ENCODE results near the gene MITD1.

Gene MITD1

GRCh38 chr2:99184811-99185210, 4.0 kb upstream of the MITD1 start:
- no peak for DNase-seq (ENCODE audit: extremely low read depth, insufficient read length)
- Histone ChIP-seq H3K4me3 (replicated peaks; ENCODE audit: low read depth, low read length) (no peak overlapping the region), H3K36me3 (ENCODE audit: control insufficient read depth, insufficient read depth, low read length) (peaks cover 1% of the 10 kb centered on the region), H3K27me3 (replicated peaks; ENCODE audit: control insufficient read depth, insufficient read depth, low read length) (no peaks in the 10 kb centered on the region)
- TF ChIP-seq CTCF (IDR thresholded peaks at IDR 0.05; ENCODE audit: insufficient read depth, low read length, poor library complexity, severe bottlenecking): no peak

GRCh38 chr2:99183025-99183424, 2.2 kb upstream of the MITD1 start:
- TF ChIP-seq CTCF (IDR thresholded peaks at IDR 0.05; ENCODE audit: insufficient read depth, low read length, poor library complexity, severe bottlenecking): no peak
- DNase-seq (ENCODE audit: extremely low read depth, insufficient read length): no peak
- Histone ChIP-seq H3K36me3 (ENCODE audit: control insufficient read depth, insufficient read depth, low read length) (peaks cover 1% of the 10 kb centered on the region), H3K4me3 (replicated peaks; ENCODE audit: low read depth, low read length) (no peak overlapping the region), H3K27me3 (replicated peaks; ENCODE audit: control insufficient read depth, insufficient read depth, low read length) (no peaks in the 10 kb centered on the region)

GRCh38 chr2:99181624-99182000, 754 bp upstream of the MITD1 start:
- no peak for TF ChIP-seq CTCF (IDR thresholded peaks at IDR 0.05; ENCODE audit: insufficient read depth, low read length, poor library complexity, severe bottlenecking)

GRCh38 chr2:99171377-99172140, 9.3 kb downstream of the MITD1 start:
- no peaks in the 10 kb centered on the region for H3K27me3 ChIP-seq (replicated peaks; ENCODE audit: control insufficient read depth, insufficient read depth, low read length)
- H3K36me3 ChIP-seq (ENCODE audit: control insufficient read depth, insufficient read depth, low read length): peaks cover 7% of the 10 kb centered on the region
- no peak overlapping the region for H3K4me3 ChIP-seq (replicated peaks; ENCODE audit: low read depth, low read length)
- no peak for TF ChIP-seq CTCF (IDR thresholded peaks at IDR 0.05; ENCODE audit: insufficient read depth, low read length, poor library complexity, severe bottlenecking)
- no peak for DNase-seq (ENCODE audit: extremely low read depth, insufficient read length)

More at GRCh38 chr2:99181624-99182000, 754 bp upstream of the MITD1 start:
- Histone ChIP-seq H3K4me3 (replicated peaks; ENCODE audit: low read depth, low read length) (peak overlapping the region; percentile 99), H3K36me3 (ENCODE audit: control insufficient read depth, insufficient read depth, low read length) (no peaks in the 10 kb centered on the region), H3K27me3 (replicated peaks; ENCODE audit: control insufficient read depth, insufficient read depth, low read length) (no peaks in the 10 kb centered on the region)
- no peak for DNase-seq (ENCODE audit: extremely low read depth, insufficient read length)

GRCh38 chr2:99169534-99169933, 11.3 kb downstream of the MITD1 start:
- H3K27me3 ChIP-seq (replicated peaks; ENCODE audit: control insufficient read depth, insufficient read depth, low read length): no peaks in the 10 kb centered on the region
- peaks cover 8% of the 10 kb centered on the region for H3K36me3 ChIP-seq (ENCODE audit: control insufficient read depth, insufficient read depth, low read length)
- TF ChIP-seq CTCF (IDR thresholded peaks at IDR 0.05; ENCODE audit: insufficient read depth, low read length, poor library complexity, severe bottlenecking): no peak
- H3K4me3 ChIP-seq (replicated peaks; ENCODE audit: low read depth, low read length): no peak overlapping the region
- no peak for DNase-seq (ENCODE audit: extremely low read depth, insufficient read length)
